Activated T-cell treated with anti-CD3 and anti-CD28 coated beads, Interleukin-2, amount 50 U/mL, for 24 hours (primary cell): ENCODE measurements around the gene PAXX.

Experiments used
- DNase-seq: peaks from one replicate; pipeline ENCODE4 v3.0.0-alpha.2; 2020
- H3K27ac Mint-ChIP-seq: 2 replicates; pipeline ENCODE4 v1.8.0; 2020; ENCODE audit warnings: mild to moderate bottlenecking, mixed read lengths
- H3K27me3 Mint-ChIP-seq: 2 replicates; pipeline ENCODE4 v1.8.0; 2020; ENCODE audit warnings: mixed read lengths
- H3K36me3 Mint-ChIP-seq: 2 replicates; pipeline ENCODE4 v1.8.0; 2020; ENCODE audit warnings: low read depth, mixed read lengths
- H3K4me1 Mint-ChIP-seq: 2 replicates; pipeline ENCODE4 v1.8.0; 2020; ENCODE audit warnings: low read depth, mixed read lengths
- H3K4me3 Mint-ChIP-seq: 2 replicates; pipeline ENCODE4 v1.8.0; 2020; ENCODE audit warnings: mild to moderate bottlenecking, moderate library complexity, mixed read lengths
- H3K9me3 Mint-ChIP-seq: 2 replicates; pipeline ENCODE4 v1.8.0; 2020; ENCODE audit warnings: mixed read lengths

The PAXX gene

DNA sequence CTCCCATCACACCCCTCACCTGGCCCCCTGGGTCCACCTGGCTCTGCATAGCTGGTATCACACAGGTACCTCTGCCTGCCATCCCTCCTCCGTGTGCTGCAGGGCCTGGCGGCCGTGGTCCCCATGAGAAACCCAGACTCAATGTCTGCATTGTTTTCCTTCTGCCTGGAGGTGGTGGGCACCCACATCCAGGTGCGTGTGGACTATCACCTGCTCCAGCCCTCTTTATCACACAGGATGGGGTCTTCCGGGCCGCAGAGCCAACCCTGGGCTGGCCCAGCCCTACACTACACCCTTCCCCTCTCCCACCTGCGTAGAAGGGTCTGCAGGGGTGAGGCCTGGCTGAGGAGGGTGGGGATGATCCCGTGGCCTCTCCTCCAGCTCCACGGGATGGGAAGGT, 46.7 kb downstream of the PAXX start:
- no peak overlapping the region for H3K27ac Mint-ChIP-seq
- peaks cover 2% of the 10 kb centered on the region for H3K36me3 Mint-ChIP-seq
- no peaks in the 10 kb centered on the region for H3K9me3 Mint-ChIP-seq

DNA sequence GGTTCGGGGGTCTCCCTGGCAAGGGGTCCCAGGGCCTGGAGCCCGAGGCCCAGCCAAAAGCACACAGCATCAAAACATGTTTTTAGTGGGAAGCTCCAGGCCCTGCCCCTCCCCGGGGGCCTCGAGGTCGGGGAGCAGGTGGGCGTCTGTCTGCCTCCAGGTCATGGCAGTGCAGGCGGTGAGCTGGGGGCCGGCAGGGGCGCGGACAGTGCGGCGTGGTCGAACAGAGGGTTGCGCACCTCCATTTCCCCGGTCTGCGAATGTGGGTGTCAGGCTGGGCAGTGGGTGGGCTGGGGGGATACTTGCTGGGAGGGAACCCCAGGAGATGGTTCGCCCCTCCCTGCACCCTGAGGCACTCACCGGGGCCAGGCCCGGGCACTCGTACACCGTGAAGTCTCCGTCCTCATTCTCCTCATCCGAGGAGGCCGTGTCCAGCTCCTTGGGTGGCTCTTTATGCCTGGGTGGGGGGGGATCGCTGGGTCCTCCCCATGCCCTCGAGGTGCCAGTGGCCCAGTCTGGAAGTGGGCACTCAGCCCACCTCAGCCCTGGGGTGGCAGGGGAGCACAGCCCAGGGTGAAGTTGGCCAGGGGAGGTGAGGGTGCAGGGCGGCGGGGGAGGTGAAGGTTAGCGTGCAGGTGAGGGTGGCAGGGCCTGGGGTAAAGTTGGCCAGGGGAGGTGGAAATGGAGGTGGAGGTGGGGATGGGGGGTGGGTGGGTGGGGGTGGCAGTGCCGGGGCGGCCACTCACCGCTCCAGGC, 47.6 kb downstream of the PAXX start:
- peaks cover 14% of the 10 kb centered on the region for H3K4me1 Mint-ChIP-seq
- H3K36me3 Mint-ChIP-seq: peaks cover 2% of the 10 kb centered on the region
- no peak overlapping the region for H3K4me3 Mint-ChIP-seq
- peaks cover 16% of the 10 kb centered on the region for H3K27me3 Mint-ChIP-seq
- H3K27ac Mint-ChIP-seq: no peak overlapping the region
- DNase-seq: no peak
- H3K9me3 Mint-ChIP-seq: no peaks in the 10 kb centered on the region

More for the DNA sequence above, 46.7 kb downstream of the PAXX start:
- H3K27me3 Mint-ChIP-seq: peaks cover 8% of the 10 kb centered on the region
- no peak overlapping the region for H3K4me3 Mint-ChIP-seq
- peaks cover 12% of the 10 kb centered on the region for H3K4me1 Mint-ChIP-seq
- no peak for DNase-seq

- peaks cover 22% of the 10 kb centered on the region for H3K27me3 Mint-ChIP-seq
Observed at GRCh38 chr9:137040568-137040967, 48.3 kb downstream of the PAXX start.

GRCh38 chr9:137041124-137041523, 48.9 kb downstream of the PAXX start:
- H3K27ac Mint-ChIP-seq: no peak overlapping the region
- DNase-seq: no peak
- H3K4me3 Mint-ChIP-seq: no peak overlapping the region
- H3K9me3 Mint-ChIP-seq: no peaks in the 10 kb centered on the region
- peaks cover 22% of the 10 kb centered on the region for H3K27me3 Mint-ChIP-seq
- peaks cover 2% of the 10 kb centered on the region for H3K36me3 Mint-ChIP-seq
- H3K4me1 Mint-ChIP-seq: peaks cover 15% of the 10 kb centered on the region

More at GRCh38 chr9:137040568-137040967, 48.3 kb downstream of the PAXX start:
- Mint-ChIP-seq H3K4me3 (no peak overlapping the region), H3K9me3 (no peaks in the 10 kb centered on the region), H3K36me3 (peaks cover 2% of the 10 kb centered on the region), H3K4me1 (peaks cover 15% of the 10 kb centered on the region), H3K27ac (no peak overlapping the region)
- DNase-seq: no peak

DNA sequence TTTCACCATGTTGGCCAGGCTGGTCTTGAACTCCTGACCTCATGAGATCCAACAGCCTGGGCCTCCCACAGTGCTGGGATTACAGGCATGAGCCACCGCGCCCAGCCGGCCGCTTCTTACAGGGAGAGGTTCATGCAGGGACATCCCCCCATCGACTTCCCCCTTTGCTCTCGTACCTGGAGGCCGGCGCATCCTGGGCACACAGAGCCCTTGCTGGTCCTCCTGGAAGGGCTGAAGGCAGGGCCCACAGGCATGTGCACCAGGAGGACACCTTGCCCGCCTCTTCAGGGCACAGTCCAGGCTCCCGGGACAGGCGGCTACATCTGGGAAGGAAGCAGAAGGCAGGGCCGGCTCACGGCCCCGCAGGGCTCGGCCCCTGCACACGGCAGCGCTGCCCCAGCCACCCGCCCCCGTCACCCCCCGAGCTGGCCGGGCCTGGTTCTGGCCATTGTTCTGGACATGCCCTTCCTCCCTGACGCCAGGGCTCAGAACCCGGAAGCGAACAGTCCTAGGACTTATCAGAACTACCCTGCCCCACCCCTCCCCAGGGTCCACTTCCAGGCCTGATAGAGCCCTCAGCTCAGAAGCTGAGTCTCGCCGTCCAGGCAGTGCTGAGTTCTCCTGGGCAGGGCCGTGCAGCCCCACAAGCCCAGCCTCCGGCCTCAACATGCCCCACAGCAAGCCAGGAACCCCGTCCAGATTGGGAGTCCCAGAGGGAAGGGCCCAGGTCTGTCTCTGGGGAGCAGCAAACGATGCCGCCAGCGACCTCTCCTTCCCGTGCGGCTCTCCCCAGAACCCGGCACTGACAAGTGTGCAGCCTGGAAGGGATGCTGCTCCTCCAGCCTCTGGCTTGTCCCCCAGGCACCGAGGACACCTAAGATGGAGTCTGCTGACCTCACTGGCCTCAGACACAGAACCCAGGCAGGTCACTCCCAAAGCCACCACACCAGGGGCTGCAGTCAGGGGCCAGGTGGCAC, 50.8 kb downstream of the PAXX start:
- Mint-ChIP-seq H3K9me3 (no peaks in the 10 kb centered on the region), H3K4me1 (peaks cover 18% of the 10 kb centered on the region)
- no peak for DNase-seq

More for the DNA sequence above, 50.8 kb downstream of the PAXX start:
- peaks cover 2% of the 10 kb centered on the region for H3K36me3 Mint-ChIP-seq
- H3K4me3 Mint-ChIP-seq: no peak overlapping the region
- no peak overlapping the region for H3K27ac Mint-ChIP-seq
- peaks cover 38% of the 10 kb centered on the region for H3K27me3 Mint-ChIP-seq
